SK-N-MC (cell line): ENCODE measurements around the gene ZBTB21.

ENCODE experiments used
- EZH2 ChIP-seq: fragments of 200-600 bp; sonication (generic); IDR thresholded peaks from one replicate; pipeline ENCODE4 v1.6.1; 2017; ENCODE audit warnings: antibody characterized with exemption
- POLR2AphosphoS5 ChIP-seq: IDR thresholded peaks from 2 replicates; pipeline ENCODE4 v1.6.1; 2012; ENCODE audit warnings: mild to moderate bottlenecking, low read depth, low read length, borderline replicate concordance

- TF ChIP-seq POLR2AphosphoS5 = no peak
- TF ChIP-seq EZH2 = no peak
Observed at GRCh38 chr21:42031816-42032215, 21.7 kb upstream of the ZBTB21 start.
